Ishikawa (cell line): ENCODE measurements around the gene DSG2.

Experiments
- CEBPB ChIP-seq: IDR thresholded peaks from 2 replicates; pipeline ENCODE4 v1.6.1; 2012
- CREB1 ChIP-seq: IDR thresholded peaks from 2 replicates; pipeline ENCODE4 v1.6.1; 2012; ENCODE audit warnings: low read depth
- EP300 ChIP-seq: IDR thresholded peaks from 2 replicates; pipeline ENCODE4 v1.6.1; 2012; ENCODE audit warnings: borderline replicate concordance
- MAX ChIP-seq: IDR thresholded peaks from 2 replicates; pipeline ENCODE4 v1.6.1; 2012
- RAD21 ChIP-seq: IDR thresholded peaks from 2 replicates; pipeline ENCODE4 v1.6.1; 2012; ENCODE audit warnings: low read depth
- REST ChIP-seq: IDR thresholded peaks from 2 replicates; pipeline ENCODE4 v1.6.1; 2012; ENCODE audit warnings: low read depth, mild to moderate bottlenecking
- TAF1 ChIP-seq: IDR thresholded peaks from 2 replicates; pipeline ENCODE4 v1.6.1; 2012; ENCODE audit warnings: low read depth, mild to moderate bottlenecking
- YY1 ChIP-seq: IDR thresholded peaks from 2 replicates; pipeline ENCODE4 v1.6.1; 2012; ENCODE audit warnings: low read depth
- ZBTB7A ChIP-seq: IDR thresholded peaks from 2 replicates; pipeline ENCODE4 v1.6.1; 2012; ENCODE audit warnings: low read depth

DNA sequence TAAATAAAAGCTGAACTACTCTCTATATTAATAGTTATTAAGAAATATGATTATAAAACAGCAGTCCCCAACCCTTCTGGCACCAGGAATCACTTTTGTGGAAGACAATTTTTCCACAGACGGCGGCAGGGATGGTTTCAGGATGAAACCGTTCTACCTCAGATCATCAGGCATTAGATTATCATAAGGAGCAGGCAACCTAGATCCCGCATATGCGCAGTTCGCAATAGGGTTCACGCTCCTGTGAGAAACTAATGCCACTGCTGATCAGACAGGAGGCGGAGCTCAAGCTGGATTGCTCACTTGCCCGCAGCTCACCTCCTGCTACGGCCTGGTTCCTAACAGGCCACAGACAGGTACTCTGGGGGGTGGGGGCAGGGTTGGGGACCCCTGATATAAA lies 19.3 kb upstream of the DSG2 start:
- TF ChIP-seq EP300: no peak
- no peak for TF ChIP-seq MAX
- TF ChIP-seq ZBTB7A: no peak
- TF ChIP-seq YY1: no peak
- no peak for TF ChIP-seq CREB1
- TF ChIP-seq CEBPB: no peak
- TF ChIP-seq TAF1: no peak
- TF ChIP-seq RAD21: no peak
- TF ChIP-seq REST: no peak
